HG03442 (cell line): ENCODE data around the gene KRT14.
"Not testable (repeated sequence)": the region's sequence is repeated elsewhere in the genome, so short reads cannot be mapped to it uniquely, and the experiment has no call there.

ENCODE experiments used
- ATAC-seq: cut with Tn5 transposase; IDR thresholded peaks from one replicate; pipeline ENCODE4 v1.9.1; 2021; ENCODE audit warnings: mild to moderate bottlenecking, moderate library complexity; ENCODE audit not compliant: unreplicated experiment

KRT14 gene

GRCh38 chr17:41580244-41580575 lies 6.5 kb downstream of the KRT14 start:
- ATAC-seq = no peak

- peak; percentile 55 for ATAC-seq
Observed at GRCh38 chr17:41579484-41580243, 7.0 kb downstream of the KRT14 start.

GRCh38 chr17:41578971-41579370 lies 7.7 kb downstream of the KRT14 start:
- no peak for ATAC-seq

- ATAC-seq = no peak
Observed at GRCh38 chr17:41578538-41578937, 8.2 kb downstream of the KRT14 start.

GRCh38 chr17:41576740-41577139 lies 10.0 kb downstream of the KRT14 start:
- not testable (repeated sequence) for ATAC-seq

- ATAC-seq = no peak
Observed at GRCh38 chr17:41575336-41575735, 11.4 kb downstream of the KRT14 start.

- ATAC-seq = no peak
Observed at GRCh38 chr17:41571561-41572434, 14.9 kb downstream of the KRT14 start, which contains the start of gene KRT9. Gene KRT9, minus strand, starts transcription at chr17:41572059. Its CDS starts 67 bp downstream, at chr17:41571992.

- no peak for ATAC-seq
Observed at GRCh38 chr17:41567317-41567716, 19.4 kb downstream of the KRT14 start.

GRCh38 chr17:41565338-41565737 lies 21.4 kb downstream of the KRT14 start:
- no peak for ATAC-seq

GRCh38 chr17:41563607-41564170 lies 23.0 kb downstream of the KRT14 start:
- no peak for ATAC-seq

- ATAC-seq = no peak
Observed at GRCh38 chr17:41561554-41561953, 25.1 kb downstream of the KRT14 start.

GRCh38 chr17:41559548-41559947 lies 27.1 kb downstream of the KRT14 start:
- no peak for ATAC-seq

GRCh38 chr17:41556931-41557330 lies 29.8 kb downstream of the KRT14 start:
- ATAC-seq = no peak

GRCh38 chr17:41556306-41556705 lies 30.4 kb downstream of the KRT14 start:
- ATAC-seq = no peak

GRCh38 chr17:41555105-41555887 lies 31.4 kb downstream of the KRT14 start:
- no peak for ATAC-seq

- ATAC-seq = no peak
Observed at GRCh38 chr17:41553987-41554680, 32.6 kb downstream of the KRT14 start.

GRCh38 chr17:41553176-41553575 lies 33.5 kb downstream of the KRT14 start:
- ATAC-seq = no peak

- no peak for ATAC-seq
Observed at GRCh38 chr17:41552455-41552854, 34.2 kb downstream of the KRT14 start.

GRCh38 chr17:41551365-41551764 lies 35.3 kb downstream of the KRT14 start:
- no peak for ATAC-seq

- ATAC-seq = no peak
Observed at GRCh38 chr17:41549596-41550039, 37.1 kb downstream of the KRT14 start.
